Liver (tissue), 9 donors: ENCODE results near the gene EFNA3. TPM values are rescaled to one million over a fixed set of nuclear protein-coding genes. Genes with fewer than 3 reads are reported as not detected.

Experiments used
- DNase-seq: peaks from one replicate; pipeline ENCODE4 v3.0.0-alpha.2; 2017; ENCODE audit warnings: low spot score
- H3K27ac ChIP-seq, 2 donors: one replicate each; pipeline ENCODE4 v1.7.0; 2013; ENCODE audit warnings: inconsistent platforms in 2 of 2, low read length in 2 of 2, control low read depth in 1 of 2, low read depth in 1 of 2, mild to moderate bottlenecking in 1 of 2
- H3K27me3 ChIP-seq, 4 donors: one replicate each; pipeline versions ENCODE4 v1.6.1 to v1.7.0; 2013; ENCODE audit warnings: low read length in 3 of 4, inconsistent platforms in 1 of 4, mild to moderate bottlenecking in 1 of 4, moderate library complexity in 1 of 4; ENCODE audit not compliant: control insufficient read depth in 4 of 4, insufficient read depth in 4 of 4
- H3K36me3 ChIP-seq, 4 donors: one replicate each; pipeline versions ENCODE4 v1.6.1 to v1.7.0; 2013; ENCODE audit warnings: low read length in 3 of 4, mild to moderate bottlenecking in 3 of 4, low read depth in 1 of 4, moderate library complexity in 1 of 4; ENCODE audit not compliant: control insufficient read depth in 4 of 4, insufficient read depth in 3 of 4
- H3K4me1 ChIP-seq, 4 donors: one replicate each; pipeline versions ENCODE4 v1.6.1 to v1.7.0; 2013; ENCODE audit warnings: low read length in 3 of 4, mild to moderate bottlenecking in 3 of 4, moderate library complexity in 1 of 4; ENCODE audit not compliant: control insufficient read depth in 4 of 4, insufficient read depth in 4 of 4
- H3K4me3 ChIP-seq, 3 donors: one replicate each; pipeline versions ENCODE4 v1.6.1 to v1.7.0; 2013; ENCODE audit warnings: low read length in 3 of 3, control low read depth in 1 of 3, low read depth in 1 of 3, mild to moderate bottlenecking in 1 of 3
- H3K9ac ChIP-seq, 2 donors: one replicate each; pipeline ENCODE4 v1.7.0; 2013; ENCODE audit warnings: low read length in 2 of 2, mild to moderate bottlenecking in 2 of 2, moderate library complexity in 2 of 2, control low read depth in 1 of 2, low read depth in 1 of 2
- H3K9me3 ChIP-seq, 4 donors: one replicate each; pipeline versions ENCODE4 v1.6.1 to v1.7.0; 2013; ENCODE audit warnings: low read length in 3 of 4; ENCODE audit not compliant: control insufficient read depth in 4 of 4
- CTCF ChIP-seq: fragments of 150-350 bp; IDR thresholded peaks from 2 replicates; pipeline ENCODE4 v1.5.1; 2017; ENCODE audit warnings: improper control_type of control experiment, low read depth, low read length; ENCODE audit not compliant: missing input control
- EGR1 ChIP-seq, 2 donors: IDR thresholded peaks; 2 replicates each; pipeline ENCODE4 v1.6.1; 2016 to 2018; ENCODE audit warnings: antibody characterized with exemption in 2 of 2, low read depth in 2 of 2
- FOXA1 ChIP-seq: IDR thresholded peaks from 2 replicates; pipeline ENCODE4 v1.6.1; 2016; ENCODE audit warnings: antibody characterized with exemption
- FOXA2 ChIP-seq: IDR thresholded peaks from 2 replicates; pipeline ENCODE4 v1.6.1; 2016; ENCODE audit warnings: antibody characterized with exemption
- GABPA ChIP-seq, 2 donors: IDR thresholded peaks in 1 of 2; conservative IDR thresholded peaks in 1 of 2; 2 replicates each; pipeline ENCODE4 v1.6.1; 2016; ENCODE audit warnings: antibody characterized with exemption in 2 of 2, mild to moderate bottlenecking in 1 of 2, moderate library complexity in 1 of 2
- HNF4A ChIP-seq, 2 donors: conservative IDR thresholded peaks; 2 replicates each; pipeline ENCODE4 v1.6.1; 2016; ENCODE audit warnings: antibody characterized with exemption in 2 of 2, mild to moderate bottlenecking in 2 of 2
- HNF4G ChIP-seq: IDR thresholded peaks from 2 replicates; pipeline ENCODE4 v1.6.1; 2016; ENCODE audit warnings: antibody characterized with exemption
- JUND ChIP-seq, 2 donors: IDR thresholded peaks; 2 replicates each; pipeline ENCODE4 v1.6.1; 2016; ENCODE audit warnings: antibody characterized with exemption in 2 of 2
- MAX ChIP-seq: IDR thresholded peaks from 2 replicates; pipeline ENCODE4 v1.6.1; 2016; ENCODE audit warnings: antibody characterized with exemption
- NR2F2 ChIP-seq: IDR thresholded peaks from 2 replicates; pipeline ENCODE4 v1.6.1; 2016; ENCODE audit warnings: antibody characterized with exemption
- RAD21 ChIP-seq, 2 donors: IDR thresholded peaks; 2 replicates each; pipeline ENCODE4 v1.6.1; 2016; ENCODE audit warnings: antibody characterized with exemption in 2 of 2, mild to moderate bottlenecking in 2 of 2
- RXRA ChIP-seq, 2 donors: IDR thresholded peaks; 2 replicates each; pipeline ENCODE4 v1.6.1; 2017 to 2018; ENCODE audit warnings: antibody characterized with exemption in 2 of 2, mild to moderate bottlenecking in 1 of 2
- SP1 ChIP-seq: IDR thresholded peaks from 2 replicates; pipeline ENCODE4 v1.6.1; 2018; ENCODE audit warnings: antibody characterized with exemption, mild to moderate bottlenecking
- TAF1 ChIP-seq: conservative IDR thresholded peaks from 2 replicates; pipeline ENCODE4 v1.6.1; 2016; ENCODE audit warnings: antibody characterized with exemption, mild to moderate bottlenecking
- YY1 ChIP-seq: IDR thresholded peaks from 2 replicates; pipeline ENCODE4 v1.6.1; 2016; ENCODE audit warnings: antibody characterized with exemption, mild to moderate bottlenecking
- WGBS: extraction: QIAGEN DNeasy Blood & Tissue Kit; methylation state at CpG from one replicate; pipeline ENCODE4 v1.1.7; 2013; 5-methylcytosine and 5-hydroxymethylcytosine counted together
- polyA plus RNA-seq, 2 donors: library from polyadenylated mRNA; stranded (reverse) in 1 of 2; unstranded in 1 of 2; fragments of 200-250 nt in 1 of 2; fragments of >200 nt in 1 of 2; fragmentation: Nextera tagmentation in 1 of 2; extraction: Ambion mirVana in 1 of 2; gene quantifications; one replicate each; pipeline versions ENCODE4 v1.2.1 to v1.2.3, GENCODE V29; 2013 to 2015
- total RNA-seq, 2 donors: library from RNA; depleted of rRNA; stranded (reverse); fragments of >200 nt; gene quantifications; one replicate each; pipeline ENCODE4 v1.2.3, GENCODE V29; 2014
- TF ChIP-seq, protein P1 (sequence below): IDR thresholded peaks from 2 replicates; pipeline ENCODE4 v1.6.1; 2016; ENCODE audit warnings: antibody characterized with exemption
- TF ChIP-seq, protein P2 (sequence below): IDR thresholded peaks from 2 replicates; pipeline ENCODE4 v1.6.1; 2016; ENCODE audit warnings: antibody characterized with exemption
- donor health status: healthy.
- donor health status: healthy.
- donor health status: healthy.
- donor health status: healthy.
- donor health status: healthy.

The EFNA3 gene
- total and polyA plus RNA-seq, 4 donors: 0.47 to 3.7 (median 1.1) TPM

- Histone ChIP-seq H3K27ac (peak overlapping the region; percentile 95 to 100), H3K36me3 (no peaks in the 10 kb centered on the region), H3K4me3 (peak overlapping the region; percentile 5 to 35 (median 30)), H3K27me3 (no peaks in the 10 kb centered on the region), H3K9me3 (no peaks in the 10 kb centered on the region), H3K9ac (peak overlapping the region; percentile 96 to 97), H3K4me1 (peaks cover 3 to 35% (median 14%) of the 10 kb centered on the region in 4 donors)
- DNase-seq: no peak
- TF ChIP-seq FOXA1: no peak
- TF ChIP-seq, protein P1, sequence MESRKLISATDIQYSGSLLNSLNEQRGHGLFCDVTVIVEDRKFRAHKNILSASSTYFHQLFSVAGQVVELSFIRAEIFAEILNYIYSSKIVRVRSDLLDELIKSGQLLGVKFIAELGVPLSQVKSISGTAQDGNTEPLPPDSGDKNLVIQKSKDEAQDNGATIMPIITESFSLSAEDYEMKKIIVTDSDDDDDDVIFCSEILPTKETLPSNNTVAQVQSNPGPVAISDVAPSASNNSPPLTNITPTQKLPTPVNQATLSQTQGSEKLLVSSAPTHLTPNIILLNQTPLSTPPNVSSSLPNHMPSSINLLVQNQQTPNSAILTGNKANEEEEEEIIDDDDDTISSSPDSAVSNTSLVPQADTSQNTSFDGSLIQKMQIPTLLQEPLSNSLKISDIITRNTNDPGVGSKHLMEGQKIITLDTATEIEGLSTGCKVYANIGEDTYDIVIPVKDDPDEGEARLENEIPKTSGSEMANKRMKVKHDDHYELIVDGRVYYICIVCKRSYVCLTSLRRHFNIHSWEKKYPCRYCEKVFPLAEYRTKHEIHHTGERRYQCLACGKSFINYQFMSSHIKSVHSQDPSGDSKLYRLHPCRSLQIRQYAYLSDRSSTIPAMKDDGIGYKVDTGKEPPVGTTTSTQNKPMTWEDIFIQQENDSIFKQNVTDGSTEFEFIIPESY: no peak
- TF ChIP-seq, protein P2, sequence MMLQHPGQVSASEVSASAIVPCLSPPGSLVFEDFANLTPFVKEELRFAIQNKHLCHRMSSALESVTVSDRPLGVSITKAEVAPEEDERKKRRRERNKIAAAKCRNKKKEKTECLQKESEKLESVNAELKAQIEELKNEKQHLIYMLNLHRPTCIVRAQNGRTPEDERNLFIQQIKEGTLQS: no peak
- TF ChIP-seq RAD21 (IDR thresholded peaks at IDR 0.05): no peak
- TF ChIP-seq HNF4A (conservative IDR thresholded peaks at IDR 0.05): no peak
- no peak for TF ChIP-seq SP1
- no peak for TF ChIP-seq FOXA2
- no peak for TF ChIP-seq GABPA (IDR thresholded peaks at IDR 0.05 in 1 of 2, conservative IDR thresholded peaks at IDR 0.05 in 1 of 2)
- TF ChIP-seq YY1: no peak
- TF ChIP-seq MAX: no peak
- TF ChIP-seq HNF4G: no peak
- TF ChIP-seq RXRA (IDR thresholded peaks at IDR 0.05): no peak
- TF ChIP-seq EGR1 (IDR thresholded peaks at IDR 0.05; ENCODE audit: low read depth in 2 of 2): no peak
- WGBS: 45% methylated on average over 5 of the region's 5 CpGs
Observed at GRCh38 chr1:155108296-155108695, 29.7 kb downstream of the EFNA3 start.

GRCh38 chr1:155110381-155110780, 31.7 kb downstream of the EFNA3 start:
- H3K27me3 ChIP-seq: no peaks in the 10 kb centered on the region
- no peak for DNase-seq
- no peaks in the 10 kb centered on the region for H3K9me3 ChIP-seq
- H3K36me3 ChIP-seq: no peaks in the 10 kb centered on the region
- peaks cover 0 to 19% (median 6%) of the 10 kb centered on the region in 4 donors for H3K4me1 ChIP-seq
- H3K27ac ChIP-seq: no peak overlapping the region
- TF ChIP-seq HNF4G (no peak), RAD21 (IDR thresholded peaks at IDR 0.05) (no peak), HNF4A (conservative IDR thresholded peaks at IDR 0.05) (no peak), JUND (IDR thresholded peaks at IDR 0.05) (no peak), NR2F2 (no peak), TAF1 (no peak), CTCF (no peak), YY1 (no peak), SP1 (no peak), RXRA (IDR thresholded peaks at IDR 0.05) (no peak)
- TF ChIP-seq, protein P2: no peak
- H3K4me3 ChIP-seq: no peak overlapping the region
- WGBS: 91% methylated on average over 8 of the region's 8 CpGs
- no peak overlapping the region for H3K9ac ChIP-seq
